ENCODE data around the gene CATSPERE.
A peak's percentile ranks its signal among the peaks of the same experiment; 100 is the strongest.
"Not testable (repeated sequence)": the region's sequence is repeated elsewhere in the genome, so short reads cannot be mapped to it uniquely, and the experiment has no call there.

CATSPERE gene

DNA sequence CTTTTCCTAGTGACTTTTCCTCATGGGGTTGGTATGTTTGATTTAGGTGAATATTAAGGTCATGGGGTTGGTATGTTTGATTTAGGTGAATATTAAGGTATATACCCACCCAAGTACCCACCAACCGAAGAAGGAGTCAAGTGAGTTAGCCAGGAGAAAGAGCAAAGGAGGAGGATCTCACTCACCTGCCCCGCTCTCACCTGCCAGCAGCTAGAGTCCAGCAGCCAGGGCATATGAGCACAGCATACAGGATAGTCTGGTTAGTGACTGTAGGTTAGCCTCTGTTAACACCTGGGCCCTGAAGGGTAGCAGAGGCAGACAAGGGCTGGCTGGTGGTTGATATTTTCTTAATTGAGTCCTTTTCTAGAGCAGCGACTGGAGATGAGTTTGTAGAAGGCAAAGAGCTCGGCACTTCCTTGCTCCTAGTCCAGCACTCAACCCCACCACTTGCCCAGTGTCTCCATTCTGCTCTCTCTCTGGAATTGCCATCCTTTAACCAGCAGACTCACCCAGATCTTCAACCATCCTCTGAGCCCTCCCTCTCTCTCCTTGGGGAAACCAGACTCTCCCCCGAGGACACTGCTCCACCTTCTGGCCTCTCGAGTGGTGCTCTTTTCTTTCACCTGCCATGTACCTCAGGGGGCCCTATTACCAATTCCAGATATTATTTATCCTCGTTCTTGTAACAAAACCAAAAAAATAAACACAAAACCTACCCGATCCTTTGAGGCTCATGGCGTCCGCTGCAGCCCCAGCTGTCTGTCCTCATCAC is 175.6 kb downstream of the CATSPERE start:
- no peak for DNase-seq

DNA sequence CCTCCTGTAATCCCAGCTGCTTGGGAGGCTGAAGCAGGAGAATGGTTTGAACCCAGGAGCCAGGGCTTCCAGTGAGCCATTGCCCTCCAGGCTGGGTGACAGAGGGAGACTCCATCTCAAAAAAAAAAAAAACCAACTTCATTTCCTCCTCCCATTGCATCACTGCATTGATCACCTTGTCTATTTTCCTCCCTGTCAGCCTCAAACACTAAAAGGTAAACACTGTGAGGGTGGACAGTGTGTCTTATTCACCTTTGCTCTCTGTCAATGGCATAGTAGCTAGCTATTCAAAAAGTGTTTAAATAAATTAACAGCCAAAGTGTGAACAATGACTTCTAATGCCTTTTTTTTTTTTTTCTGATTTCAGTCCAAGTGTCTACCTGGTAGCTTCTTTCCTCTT is 178.5 kb downstream of the CATSPERE start:
- no peak for DNase-seq

DNA sequence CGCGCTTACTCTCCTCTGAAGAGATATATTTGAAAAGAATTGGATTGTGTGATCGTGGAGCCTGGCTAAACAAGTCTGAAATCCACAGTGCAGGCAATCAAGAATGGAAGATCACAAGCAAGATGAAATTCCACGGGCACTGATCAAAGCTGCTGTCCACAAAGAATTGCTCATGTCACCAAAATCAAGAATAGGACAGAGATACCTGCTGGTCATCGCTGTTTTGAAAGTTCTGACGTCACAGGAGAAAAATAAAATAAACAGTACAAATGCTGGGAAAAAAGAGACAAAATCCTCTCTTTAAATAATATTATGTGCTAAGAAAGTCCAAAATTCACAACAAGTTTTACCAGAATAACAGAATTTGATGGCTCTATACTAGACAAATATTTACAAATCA is 179.8 kb downstream of the CATSPERE start:
- no peak for DNase-seq

DNA sequence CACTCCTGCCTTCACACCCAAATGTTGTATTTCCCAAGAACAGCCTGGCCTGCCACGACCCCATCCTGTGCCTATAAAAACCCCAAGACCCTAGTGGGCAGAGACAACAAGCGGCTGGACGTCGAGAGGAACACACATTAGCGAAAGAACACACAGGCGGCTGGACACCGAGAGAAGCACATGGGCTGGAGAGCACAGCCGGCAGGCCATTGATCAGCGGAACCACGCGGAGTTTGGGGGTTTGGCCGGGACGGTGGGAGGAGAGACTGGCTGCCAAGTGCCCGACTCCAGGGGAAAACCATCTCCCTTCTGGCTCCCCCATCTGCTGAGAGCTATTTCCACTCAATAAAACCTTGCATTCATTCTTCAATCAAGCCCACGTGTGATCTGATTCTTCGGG is 181.5 kb downstream of the CATSPERE start:
- DNase-seq = no peak

DNA sequence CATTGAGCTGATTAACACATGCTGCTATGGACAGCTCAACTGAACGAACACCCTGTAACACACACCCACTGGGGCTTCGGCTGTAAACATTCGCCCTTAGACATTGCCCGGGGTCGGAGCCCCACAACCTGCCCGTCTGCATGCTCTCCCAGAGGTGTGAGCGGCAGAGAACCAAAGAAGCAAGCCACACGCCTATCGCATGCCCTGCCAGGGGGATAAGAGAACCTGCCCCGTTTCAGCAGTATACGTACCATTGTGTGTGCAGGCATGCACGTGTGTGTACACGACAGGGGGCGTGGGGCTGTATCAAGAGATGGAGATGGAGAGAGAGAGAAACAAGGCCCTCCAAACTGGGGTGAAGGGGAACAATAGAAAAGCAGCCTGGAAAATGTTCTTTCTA is 181.9 kb downstream of the CATSPERE start:
- no peak for DNase-seq

DNA sequence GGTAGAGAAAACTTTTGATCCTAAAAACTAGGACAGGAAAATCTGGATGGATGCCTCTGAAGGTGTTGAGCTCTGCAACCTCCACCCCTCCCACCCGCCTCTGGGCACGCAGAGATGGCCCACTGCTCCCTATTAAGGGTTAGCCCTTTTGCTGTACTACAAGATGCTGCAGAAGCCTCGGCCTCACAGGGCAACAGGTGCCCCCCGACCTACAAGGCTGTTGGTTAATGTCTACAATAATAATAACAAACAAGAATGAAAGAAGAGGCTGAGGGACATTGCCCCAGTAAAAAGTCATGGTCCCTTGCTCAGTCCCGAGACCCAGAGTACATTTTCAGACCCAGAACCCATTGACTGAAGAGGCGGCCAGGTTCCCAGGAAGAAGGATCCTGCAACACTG is 184.3 kb downstream of the CATSPERE start:
- DNase-seq = no peak

DNA sequence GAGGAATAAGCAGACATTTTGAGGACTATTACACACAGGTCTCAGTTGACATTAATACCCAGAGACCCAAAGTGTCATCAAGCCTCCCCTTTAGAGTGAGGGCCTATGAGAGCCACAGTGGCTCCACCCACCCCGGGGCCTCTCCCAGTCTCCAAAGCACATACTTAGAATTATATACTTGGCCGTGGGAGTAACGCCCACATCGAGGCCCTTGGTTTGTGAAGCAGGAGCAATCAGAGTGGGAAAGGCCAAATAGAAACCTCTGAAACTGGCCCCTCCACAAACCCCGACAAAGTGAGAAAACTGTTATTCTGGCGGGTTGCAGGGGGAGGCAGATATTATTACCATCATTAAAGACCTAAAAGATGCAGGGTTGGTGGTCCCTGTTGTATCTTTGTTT is 184.8 kb downstream of the CATSPERE start:
- no peak for DNase-seq

DNA sequence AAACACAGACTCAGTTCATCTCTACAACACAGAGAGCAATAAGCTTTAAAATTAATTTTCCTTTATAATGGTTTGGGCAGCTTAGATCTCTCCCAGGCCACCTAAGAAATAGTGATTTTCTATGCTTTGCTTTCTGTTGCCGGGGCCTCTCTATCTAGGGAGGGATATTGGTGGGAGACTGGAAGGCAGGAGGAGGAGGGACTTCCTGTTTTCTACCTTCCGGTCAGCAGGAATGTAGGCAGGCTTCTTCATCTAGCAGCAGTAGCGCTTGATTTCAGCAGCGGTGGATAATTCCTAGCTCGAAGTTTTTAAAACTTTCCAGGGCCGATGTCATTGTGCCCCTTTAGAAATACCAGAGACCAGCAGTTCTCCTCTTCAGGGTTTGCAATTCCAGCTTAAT is 186.7 kb downstream of the CATSPERE start:
- no peak for DNase-seq

DNA sequence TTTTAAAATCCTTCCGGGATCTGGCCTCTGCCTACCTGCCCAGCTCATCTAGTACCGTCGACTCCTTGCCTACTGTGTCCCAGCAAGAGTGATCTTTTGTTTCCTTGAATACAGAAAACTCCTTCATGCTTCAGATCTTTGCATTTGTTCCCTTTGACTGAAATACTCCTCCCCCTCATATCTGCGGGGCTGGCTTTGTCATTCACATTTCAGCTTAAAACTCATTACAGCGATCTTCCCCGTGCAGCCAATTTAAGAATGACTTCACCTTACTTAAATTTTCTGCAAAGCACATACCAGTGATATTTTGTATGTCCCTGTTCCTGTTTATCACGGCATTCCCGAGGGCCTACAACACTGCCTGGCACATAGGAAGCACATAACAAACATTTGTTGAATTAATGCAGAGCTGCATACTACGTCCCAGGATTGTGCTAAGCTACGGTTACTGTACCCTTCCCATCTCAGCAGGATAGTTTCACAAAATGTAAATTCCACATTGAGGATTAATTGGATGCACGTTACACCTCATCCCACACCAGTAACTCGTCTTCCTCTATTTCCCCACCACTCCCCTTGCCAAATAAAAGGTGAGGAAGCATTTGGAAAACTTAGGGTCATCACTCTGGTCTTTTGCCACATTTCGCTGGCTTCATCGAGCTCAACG is 191.0 kb downstream of the CATSPERE start:
- no peak for DNase-seq

DNA sequence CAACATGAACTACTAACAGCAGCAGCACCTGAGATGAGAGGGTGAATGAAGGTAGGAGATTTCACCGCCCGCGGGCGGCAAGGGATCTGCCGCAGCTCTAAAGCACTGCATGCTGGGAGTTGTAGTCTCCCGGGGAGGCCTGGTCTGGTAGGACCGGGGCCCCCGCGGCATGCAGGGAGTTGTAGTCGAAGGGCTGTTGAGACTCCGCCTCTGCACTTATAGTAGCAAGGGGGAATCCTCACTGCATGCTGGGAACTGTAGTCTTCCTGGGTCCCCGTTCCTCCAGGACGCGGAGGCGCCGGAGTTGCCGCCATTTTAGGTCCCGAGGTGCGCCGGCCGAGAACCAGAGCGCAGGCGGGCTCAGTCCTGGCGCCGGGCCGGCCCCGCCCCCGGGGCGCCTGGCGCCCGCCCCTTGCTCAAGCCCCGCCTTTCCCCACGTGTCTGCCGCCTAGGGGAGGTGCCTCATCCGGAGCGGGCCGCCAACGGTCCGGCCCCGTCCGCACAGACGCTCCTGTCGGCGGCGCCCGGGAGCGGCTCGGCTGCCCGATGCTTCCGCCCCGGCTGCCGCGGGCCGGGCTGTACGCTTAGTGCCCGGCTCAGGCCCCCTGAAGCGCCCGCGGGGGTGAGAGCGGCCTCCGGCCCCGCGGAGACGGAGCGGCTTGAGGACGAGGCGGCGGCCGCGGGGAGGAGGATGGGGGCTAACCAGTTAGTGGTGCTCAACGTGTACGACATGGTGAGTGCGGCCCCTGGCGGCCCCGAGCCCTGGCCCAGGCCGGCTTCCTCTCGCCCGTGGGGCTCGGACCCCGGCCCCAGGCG is 191.8 kb downstream of the CATSPERE start, which contains the start of gene DESI2:
TSS of gene DESI2 (plus strand) at position 504 of the 816 bp plus-strand sequence. CDS start at position 692, 188 bp downstream.
- peak; percentile 98 for DNase-seq

DNA sequence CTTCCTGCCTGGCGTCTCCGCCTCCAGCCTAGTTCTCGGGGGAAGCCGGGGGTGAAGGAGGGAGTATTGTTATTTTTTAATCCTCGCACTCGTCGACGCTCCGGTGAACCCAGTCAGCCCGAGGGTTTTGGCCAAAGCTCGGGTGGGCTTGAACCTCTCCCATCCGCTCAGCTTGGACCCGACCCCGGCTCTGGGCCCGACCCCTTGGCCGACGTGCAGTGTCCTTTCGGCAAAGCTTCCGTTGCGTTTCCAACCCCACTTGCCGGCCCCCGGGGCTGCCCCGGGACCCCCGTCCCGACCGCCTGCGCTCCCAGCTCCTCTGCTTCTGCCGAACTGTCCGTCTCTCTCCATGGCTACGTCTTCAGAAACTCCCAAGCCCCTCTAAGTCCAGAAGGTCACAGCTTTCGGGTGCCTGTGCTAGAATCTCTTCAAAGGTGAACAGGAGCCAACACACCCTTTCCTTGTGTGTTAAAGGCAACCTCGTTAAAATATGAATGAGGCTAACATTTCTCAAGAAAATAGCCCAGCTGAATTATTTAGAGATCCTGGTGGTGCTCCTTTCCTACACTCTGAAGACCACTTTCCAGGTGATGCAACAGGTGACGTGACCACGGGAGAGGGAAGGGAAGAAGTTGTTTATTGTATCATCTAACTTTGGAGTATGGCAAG is 192.5 kb downstream of the CATSPERE start:
- no peak for DNase-seq

DNA sequence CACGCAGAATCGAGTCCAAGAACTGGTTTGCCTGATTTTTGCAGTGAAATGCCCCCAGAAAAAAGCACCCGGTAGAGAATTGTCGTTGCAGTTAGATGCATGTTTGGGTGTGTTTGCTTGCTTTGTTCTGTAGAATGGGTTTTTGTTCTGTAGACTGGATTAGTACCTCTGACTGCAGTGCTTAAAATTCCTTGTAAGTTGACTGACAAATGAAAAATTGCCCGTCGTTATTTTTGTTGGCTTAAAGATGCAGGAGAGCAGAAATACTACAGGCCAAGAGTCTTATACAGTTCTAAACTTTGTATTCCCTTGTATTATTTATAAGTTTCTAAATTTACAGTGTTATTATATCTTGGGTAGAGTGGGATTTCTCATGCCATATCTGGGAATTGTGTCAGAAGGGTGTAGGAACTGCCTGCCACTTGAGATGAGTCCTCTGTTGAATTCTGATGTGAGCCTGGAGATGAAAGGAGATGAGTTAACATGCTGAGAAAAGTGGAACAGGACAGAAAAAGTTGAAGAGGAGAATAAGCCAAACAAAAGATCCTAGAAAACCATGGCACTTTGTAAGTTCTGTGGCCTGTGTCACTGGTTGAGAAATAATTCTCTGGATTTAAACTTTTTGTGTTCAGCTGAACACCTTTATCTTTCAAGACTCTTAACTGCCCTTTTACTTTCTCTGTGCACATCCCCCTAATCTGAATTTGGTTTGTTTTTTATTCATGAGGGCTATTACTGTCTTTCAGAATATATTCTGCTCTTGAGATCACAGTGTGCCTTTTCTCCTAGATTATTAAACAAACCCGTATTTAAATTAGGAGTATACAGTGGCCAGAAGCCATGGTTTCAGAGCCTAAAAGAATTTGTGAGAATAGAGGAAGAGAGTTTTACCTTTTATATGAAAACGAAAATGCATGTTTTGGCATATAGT is 193.3 kb downstream of the CATSPERE start:
- no peak for DNase-seq

DNA sequence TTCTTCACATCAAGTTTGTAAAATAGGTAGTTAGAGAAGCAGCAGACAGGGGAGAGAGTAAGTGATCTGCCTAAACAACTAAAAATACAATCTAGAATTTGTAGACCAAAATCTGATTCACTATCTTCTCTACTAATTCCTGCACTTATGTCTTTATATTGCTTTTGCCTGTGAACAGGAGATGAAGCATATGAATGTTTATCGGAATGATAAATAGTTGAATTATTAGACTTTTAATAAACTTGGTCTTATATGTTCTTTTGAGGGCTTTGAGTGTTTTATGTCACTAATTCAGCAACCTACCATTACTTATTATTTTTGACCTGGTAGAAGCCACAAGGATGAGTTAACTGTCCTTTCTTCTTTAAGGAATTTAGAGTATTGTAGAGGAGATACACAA is 194.1 kb downstream of the CATSPERE start:
- no peak for DNase-seq

DNA sequence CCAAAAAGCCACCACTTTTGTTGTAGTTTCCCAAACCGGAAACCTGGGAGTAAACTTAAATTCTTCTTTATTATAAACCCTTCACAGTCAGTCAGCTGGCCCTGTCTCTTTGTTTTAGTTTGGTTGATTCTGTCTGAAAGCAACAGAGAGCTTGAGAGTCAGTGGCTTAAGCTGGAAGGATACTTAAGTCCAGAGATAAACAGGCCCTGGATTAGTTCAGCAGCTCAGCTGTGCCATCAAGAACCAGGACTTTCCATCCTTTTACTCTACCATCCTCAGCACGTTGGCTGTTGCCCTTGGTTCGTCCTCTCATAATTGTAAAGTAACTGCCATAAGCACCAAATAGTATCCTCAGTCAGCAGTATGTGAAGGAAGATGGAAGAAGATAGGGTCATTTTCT is 196.3 kb downstream of the CATSPERE start:
- no peak for DNase-seq

DNA sequence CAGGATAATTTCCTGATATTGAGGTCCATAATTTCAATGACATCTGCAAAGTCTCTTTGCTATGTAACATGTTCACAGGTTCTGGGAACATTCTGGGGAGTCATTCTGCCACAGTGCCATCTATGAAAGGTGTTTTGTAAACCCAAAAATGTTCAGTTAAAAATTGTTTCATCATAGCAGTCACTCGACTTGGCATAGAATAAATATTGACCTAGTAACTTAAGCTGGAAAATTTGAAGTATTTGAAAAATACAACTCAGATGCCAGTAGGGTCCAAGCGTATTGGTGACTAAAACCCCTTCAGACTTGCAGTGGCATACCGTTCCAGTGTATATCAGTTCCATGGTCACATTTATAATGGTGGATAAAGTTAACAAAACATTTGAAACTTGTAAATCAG is 198.6 kb downstream of the CATSPERE start:
- DNase-seq = no peak

DNA sequence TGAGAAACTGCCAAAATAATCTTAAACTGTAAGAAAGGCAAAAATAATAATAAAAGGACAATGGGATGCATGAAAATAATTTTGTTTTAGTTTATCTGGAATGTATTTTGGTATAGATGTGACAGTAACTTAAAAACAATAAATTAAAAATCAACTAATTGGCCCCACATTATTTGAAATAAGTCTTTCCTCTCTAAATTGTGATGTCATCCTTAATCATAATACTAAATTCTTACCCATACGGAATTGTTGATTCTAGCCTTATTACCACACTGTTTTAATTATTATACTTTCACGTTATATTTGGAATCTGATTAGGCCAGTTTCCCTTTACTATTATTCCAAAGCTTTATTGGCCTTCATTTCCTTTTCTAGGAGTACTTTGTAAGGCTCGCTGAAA is 199.5 kb downstream of the CATSPERE start:
- no peak for DNase-seq

DNA sequence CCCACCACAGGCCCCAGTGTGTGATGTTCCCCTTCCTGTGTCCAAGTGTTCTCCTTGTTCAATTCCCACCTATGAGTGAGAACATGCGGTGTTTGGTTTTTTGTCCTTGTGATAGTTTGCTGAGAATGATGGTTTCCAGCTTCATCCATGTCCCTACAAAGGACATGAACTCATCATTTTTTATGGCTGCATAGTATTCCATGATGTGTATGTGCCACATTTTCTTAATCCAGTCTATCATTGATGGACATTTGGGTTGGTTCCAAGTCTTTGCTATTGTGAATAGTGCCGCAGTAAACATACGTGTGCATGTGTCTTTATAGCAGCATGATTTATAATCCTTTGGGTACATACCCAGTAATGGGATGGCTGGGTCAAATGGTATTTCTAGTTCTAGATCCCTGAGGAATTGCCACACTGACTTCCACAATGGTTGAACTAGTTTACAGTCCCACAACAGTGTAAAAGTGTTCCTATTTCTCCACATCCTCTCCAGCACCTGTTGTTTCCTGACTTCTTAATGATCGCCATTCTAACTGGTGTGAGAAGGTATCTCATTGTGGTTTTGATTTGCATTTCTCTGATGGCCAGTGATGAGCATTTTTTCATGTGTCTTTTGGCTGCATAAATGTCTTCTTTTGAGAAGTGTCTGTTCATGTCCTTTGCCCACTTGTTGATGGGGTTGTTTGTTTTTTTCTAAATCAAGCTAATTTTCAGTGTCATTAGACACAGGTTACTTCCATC is 200.7 kb downstream of the CATSPERE start:
- not testable (repeated sequence) for DNase-seq

DNA sequence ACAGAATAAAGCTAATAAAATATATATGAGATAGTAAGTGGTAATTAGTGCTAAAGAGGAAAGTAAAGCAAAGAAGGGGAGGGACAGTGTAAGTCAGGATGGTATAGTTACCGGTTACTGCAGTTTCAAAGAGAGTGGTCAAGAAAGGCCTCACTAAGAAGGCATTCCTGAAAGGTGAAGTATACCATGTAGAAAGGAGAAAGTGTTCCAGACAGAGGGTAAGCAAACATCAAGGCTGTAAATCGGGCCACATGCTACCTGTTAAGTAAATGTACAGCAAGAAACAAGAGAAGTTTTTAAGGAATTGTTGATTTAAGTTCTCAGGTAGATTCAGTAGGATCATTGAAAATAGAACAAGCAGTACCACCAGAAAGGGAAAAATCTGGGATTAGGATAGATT is 201.5 kb downstream of the CATSPERE start:
- DNase-seq = no peak

DNA sequence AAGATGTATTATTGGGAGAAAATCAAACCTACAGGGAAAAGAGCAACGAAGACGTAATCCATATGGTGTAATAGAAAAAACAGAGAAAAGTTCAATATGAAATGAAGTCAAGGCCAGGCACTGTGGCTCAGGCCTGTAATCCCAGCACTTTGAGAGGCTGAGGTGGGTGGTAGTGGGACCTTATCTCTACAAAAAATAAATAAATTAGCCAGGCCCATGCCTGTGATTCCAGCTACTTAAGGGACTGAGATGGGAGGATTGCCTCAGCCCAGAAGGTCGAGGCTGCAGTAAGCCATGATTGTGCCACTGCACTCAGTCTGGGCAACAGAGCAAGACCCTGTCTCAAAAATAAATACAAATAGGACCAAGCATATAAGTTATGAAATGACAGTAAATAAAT is 203.3 kb downstream of the CATSPERE start:
- no peak for DNase-seq

DNA sequence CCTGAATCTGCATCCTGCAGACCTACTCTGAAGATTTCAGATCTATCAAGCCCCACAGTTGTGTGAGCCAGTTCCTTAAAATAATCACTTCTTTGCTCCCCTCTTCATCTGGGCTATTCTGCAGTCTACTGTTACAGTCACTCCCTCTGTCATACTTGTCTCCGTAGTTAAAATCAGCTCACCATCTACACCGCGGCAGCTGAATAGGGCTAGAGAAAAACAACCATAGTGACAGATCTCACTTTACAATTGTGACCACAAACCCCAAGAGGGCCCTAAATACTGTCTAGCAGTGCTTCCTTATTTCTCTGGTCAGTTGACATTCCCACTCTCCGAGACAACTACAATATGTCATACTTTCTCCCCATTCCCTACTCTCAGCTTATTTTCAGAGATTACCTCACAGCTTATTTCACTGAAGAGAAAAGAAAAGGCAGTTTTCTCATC is 204.7 kb downstream of the CATSPERE start:
- DNase-seq = no peak
